Head of caudate nucleus (tissue), 42 donors: ENCODE data around the gene UBE2G2.

Experiments used
- DNase-seq, 42 donors: peaks; one replicate each; pipeline versions ENCODE4 v3.0.0 to v3.0.0-alpha.2; 2020 to 2021; ENCODE audit warnings: mixed read lengths in 7 of 42
- intact Hi-C: fragments of 100-400 bp; cut with DNase I; formaldehyde crosslinking; loops from one replicate; pipeline ENCODE4 v1.15.0; 2022

Gene UBE2G2

DNA sequence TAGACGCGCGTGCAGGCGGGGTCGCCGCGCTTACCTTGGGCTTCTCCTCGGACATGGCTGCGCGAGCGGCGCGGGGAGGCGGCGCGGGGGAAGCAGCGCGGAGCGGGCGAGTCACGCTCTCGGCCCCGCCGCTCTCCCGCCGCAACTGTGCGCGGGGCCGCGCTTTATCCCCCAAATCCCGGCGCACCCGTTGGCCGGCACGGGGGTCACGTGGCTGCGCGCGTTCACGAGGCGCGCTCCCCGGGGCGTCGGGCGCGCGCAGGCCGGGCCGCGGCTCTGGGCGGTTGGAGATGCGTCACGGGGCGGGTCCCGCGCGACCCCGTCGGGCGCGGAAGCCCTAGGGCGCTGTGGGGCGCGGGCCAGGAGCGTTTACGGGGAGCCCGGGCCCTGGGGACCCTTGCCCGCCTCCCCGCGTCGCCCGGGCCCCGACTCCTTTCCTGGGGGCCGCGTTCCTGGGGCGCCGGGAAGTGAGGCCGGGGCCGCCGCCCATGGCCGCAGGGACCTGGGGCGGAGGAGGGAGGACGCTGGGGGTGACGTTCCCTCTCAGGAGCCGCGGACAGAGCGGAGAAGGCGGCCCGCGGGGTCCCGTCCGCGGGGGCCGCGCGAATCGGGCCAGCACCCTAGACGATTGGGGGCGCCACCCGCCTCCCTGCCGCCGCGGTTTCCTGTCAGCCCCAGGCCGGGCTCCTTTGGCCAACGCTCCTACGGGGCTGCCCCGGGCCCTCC lies 16.5 kb upstream of the UBE2G2 start, which contains the start of gene SUMO3:
Gene SUMO3, minus strand, starts transcription at position 149 of the 726 bp plus-strand sequence. Its CDS starts 94 bp downstream, at position 55.
- DNase-seq: peak in 41 of 42 donors; percentile 34 to 91 (median 79)
- intact Hi-C loops: loop anchor here (2.0 to 5.0 kb wide), 2 partner anchors 17 to 54 kb away; partner anchors contain the start of genes PTTG1IP and UBE2G2

DNA sequence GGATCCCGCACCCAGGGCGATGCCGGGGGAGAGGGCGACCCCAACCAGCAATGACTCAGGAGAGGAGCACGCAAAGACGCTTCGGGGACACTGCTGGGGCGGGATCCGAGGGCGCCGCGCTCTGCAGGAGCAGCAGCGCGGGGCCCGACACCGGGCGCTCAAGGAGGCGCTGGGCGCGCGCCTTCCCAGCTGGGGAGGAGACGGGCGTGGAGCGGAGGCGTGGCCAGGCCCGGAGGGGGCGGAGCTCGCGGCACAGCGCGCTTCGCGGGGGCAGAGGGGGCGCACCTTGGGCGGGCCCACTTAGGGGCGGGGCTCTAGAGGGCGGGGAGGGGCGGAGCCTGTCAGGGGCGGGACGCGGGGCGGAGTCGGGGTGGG lies 15.9 kb upstream of the UBE2G2 start:
- peak; percentile 71 to 97 (median 94) for DNase-seq
- intact Hi-C loops: loop anchor here (2.0 to 5.0 kb wide), 2 partner anchors 17 to 55 kb away; partner anchors contain the start of genes PTTG1IP and UBE2G2

GRCh38 chr21:44816761-44817505 lies 15.3 kb upstream of the UBE2G2 start:
- no peak for DNase-seq
- intact Hi-C loops: loop anchor here (2.0 to 5.0 kb wide), 2 partner anchors 16 to 55 kb away; partner anchors contain the start of genes PTTG1IP and UBE2G2

GRCh38 chr21:44815852-44816628 lies 14.4 kb upstream of the UBE2G2 start:
- DNase-seq: peak in 1 of 42 donors; percentile 39
- intact Hi-C loops: loop anchor here (2.0 to 5.0 kb wide), 2 partner anchors 15 to 56 kb away; partner anchors contain the start of genes PTTG1IP and UBE2G2

GRCh38 chr21:44815225-44815624 lies 13.6 kb upstream of the UBE2G2 start:
- intact Hi-C loops: loop anchor here (5.0 kb wide), 1 partner anchor 57 kb away; the partner anchor contains the start of gene PTTG1IP
- no peak for DNase-seq

GRCh38 chr21:44814498-44815023 lies 12.9 kb upstream of the UBE2G2 start:
- DNase-seq: peak in 5 of 42 donors; percentile 25 to 53 (median 36)
- intact Hi-C loops: loop anchor here (5.0 kb wide), 1 partner anchor 58 kb away; the partner anchor contains the start of gene PTTG1IP

- no peak for DNase-seq
- intact Hi-C loops: no loop called here
Observed at GRCh38 chr21:44813727-44814126, 12.1 kb upstream of the UBE2G2 start.

- intact Hi-C loops: no loop called here
Observed at GRCh38 chr21:44813149-44813548, 11.5 kb upstream of the UBE2G2 start.

DNA sequence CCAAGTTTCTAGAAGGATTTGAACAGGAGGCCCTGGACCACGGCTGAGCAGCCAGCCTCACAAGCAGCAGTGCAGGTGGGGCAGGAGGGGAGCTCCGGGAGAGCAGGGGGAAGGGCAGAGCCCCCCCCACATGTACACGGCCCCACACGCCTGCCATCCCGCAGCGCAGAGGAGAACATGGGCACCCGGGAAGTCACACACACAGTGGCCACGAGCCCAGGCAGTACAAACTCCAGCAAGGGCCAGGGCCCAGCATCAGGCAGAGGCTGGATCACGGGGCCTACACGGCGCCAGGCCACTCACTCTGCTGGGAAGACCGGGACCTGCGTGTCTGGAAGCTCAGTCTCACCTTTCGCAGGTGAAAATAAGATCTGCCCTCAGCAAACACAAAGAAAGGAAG lies 11.0 kb upstream of the UBE2G2 start:
- intact Hi-C loops: no loop called here

More at GRCh38 chr21:44813149-44813548, 11.5 kb upstream of the UBE2G2 start:
- DNase-seq: no peak

GRCh38 chr21:44810779-44811178 lies 9.2 kb upstream of the UBE2G2 start:
- intact Hi-C loops: no loop called here
- DNase-seq: peak in 3 of 42 donors; percentile 28 to 43 (median 43)

More for the DNA sequence above, 11.0 kb upstream of the UBE2G2 start:
- DNase-seq: no peak

- intact Hi-C loops: loop anchor here (10.0 kb wide), 2 partner anchors 129 to 461 kb away; no protein-coding TSS in a partner anchor
Observed at GRCh38 chr21:44805859-44806258, 4.2 kb upstream of the UBE2G2 start.

DNA sequence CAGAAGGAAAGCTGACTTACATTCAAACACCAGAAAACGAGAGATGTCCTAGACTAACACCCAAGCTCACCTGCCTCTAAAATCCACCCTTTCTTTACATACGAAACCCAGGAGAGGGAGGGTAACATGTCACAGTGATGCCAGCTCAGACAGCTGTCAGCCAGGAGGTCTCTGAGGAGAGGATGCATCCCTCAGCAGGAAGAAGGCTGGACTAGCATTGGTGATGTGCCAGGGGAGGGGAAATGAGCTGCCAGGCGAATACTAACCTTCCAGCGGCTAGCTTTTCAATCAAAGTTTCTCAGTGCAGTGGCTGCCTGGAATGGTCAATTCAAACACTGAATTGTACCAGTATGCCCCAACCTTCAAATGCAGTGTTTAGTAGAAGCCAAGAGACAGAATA lies 3.6 kb upstream of the UBE2G2 start:
- DNase-seq: no peak
- intact Hi-C loops: loop anchor here (10.0 kb wide), 2 partner anchors 130 to 460 kb away; no protein-coding TSS in a partner anchor

More at GRCh38 chr21:44805859-44806258, 4.2 kb upstream of the UBE2G2 start:
- no peak for DNase-seq

GRCh38 chr21:44804762-44805161 lies 3.1 kb upstream of the UBE2G2 start:
- DNase-seq: no peak
- intact Hi-C loops: loop anchor here (10.0 kb wide), 2 partner anchors 130 to 460 kb away; no protein-coding TSS in a partner anchor

DNA sequence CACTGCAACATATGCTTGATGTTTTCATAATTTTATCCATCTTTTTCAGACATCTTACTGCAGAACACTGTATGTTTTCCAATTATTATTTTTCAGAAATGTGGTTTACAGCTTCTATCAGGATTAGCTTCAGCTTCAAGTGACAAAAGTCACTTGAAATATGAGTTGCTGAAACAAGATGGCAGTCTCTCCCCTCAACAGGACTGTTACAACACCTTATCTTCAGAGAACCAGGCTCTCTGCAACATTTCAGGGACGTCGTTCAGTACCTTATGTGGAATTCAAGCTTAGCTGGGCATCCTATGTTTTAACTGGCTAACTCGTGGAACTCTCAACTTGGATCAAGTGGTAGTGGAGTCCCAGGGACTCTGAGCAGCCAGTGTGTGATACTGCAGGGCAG lies 2.0 kb upstream of the UBE2G2 start:
- intact Hi-C loops: loop anchor here (10.0 kb wide), 2 partner anchors 131 to 459 kb away; no protein-coding TSS in a partner anchor
- no peak for DNase-seq

DNA sequence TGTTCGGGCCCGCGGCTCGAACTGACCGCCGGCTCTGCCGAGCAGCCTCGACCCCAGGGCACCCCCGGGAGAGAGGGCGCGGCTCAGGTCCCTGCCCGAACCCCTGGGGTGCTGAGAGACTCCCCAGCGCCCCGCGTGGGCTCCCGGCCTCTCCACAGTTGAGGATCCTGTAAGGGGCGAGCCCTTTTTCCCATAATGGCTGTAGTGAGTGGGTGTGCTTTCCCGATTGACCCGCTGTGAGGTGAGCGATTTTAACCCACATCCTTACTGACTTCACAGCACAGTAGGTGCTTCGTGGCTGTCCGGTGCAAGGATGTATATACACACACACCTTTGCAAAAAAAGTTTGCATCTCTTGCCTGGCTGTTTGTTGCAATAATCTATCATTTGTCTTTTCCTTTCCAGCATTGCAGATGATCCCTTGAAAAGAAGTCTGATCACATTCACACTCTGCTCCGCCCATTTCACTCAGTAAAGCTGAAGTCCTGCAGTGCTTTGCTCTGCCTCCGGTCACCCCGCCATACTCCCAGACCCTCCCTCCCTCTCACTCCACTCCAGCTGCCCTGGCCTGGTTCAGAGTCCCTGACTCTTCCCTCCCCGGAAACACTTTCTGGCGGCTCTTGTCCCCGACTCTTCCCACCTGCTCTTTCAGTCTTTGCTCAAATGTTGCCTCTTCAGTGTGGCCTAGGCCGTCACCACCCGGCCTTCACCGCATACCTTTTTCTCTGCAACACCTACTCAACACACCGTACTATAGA lies 955 bp upstream of the UBE2G2 start:
- intact Hi-C loops: loop anchor here (10.0 kb wide), 2 partner anchors 132 to 458 kb away; no protein-coding TSS in a partner anchor
- DNase-seq: no peak

DNA sequence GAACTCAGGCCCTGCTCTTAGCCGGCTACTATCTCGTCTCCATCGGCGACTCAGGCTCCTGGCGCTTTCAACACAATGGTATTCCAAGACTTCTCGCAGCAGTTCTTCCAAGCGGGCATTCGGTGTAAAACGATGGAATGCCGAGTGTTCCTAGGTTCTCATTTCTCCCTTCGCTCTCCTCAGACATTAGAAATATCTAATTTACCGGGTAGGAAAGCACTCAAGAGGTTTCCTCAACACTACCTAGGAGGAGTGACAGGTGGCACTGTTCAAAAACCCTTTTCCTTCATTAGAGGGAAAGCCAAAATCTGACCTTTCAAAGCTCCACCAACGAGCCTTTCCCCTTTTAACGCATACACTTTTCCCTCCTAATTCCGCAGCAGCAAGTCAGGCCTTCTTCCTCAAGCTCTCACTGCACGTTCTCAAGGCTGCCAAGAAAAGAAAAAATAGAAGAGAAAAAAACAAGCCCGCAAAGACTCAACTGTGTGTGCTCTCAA lies 601 bp downstream of the UBE2G2 start:
- intact Hi-C loops: loop anchor here (2.0 to 10.0 kb wide), 4 partner anchors 16 to 456 kb away; partner anchors contain the start of gene PTTG1IP
- DNase-seq: peak in 4 of 42 donors; percentile 21 to 49 (median 39)

GRCh38 chr21:44800103-44800502 lies 1.5 kb downstream of the UBE2G2 start:
- intact Hi-C loops: loop anchor here (2.0 to 10.0 kb wide), 4 partner anchors 17 to 455 kb away; partner anchors contain the start of gene PTTG1IP
- DNase-seq: peak in 12 of 42 donors; percentile 23 to 76 (median 48)
